Mesothelial cell of epicardium (in vitro differentiated cells): ENCODE measurements around the gene PCDHGA10. TPM values are rescaled to one million over a fixed set of nuclear protein-coding genes. Genes with fewer than 3 reads are reported as not detected.
"Not testable (repeated sequence)": the region's sequence is repeated elsewhere in the genome, so short reads cannot be mapped to it uniquely, and the experiment has no call there.

Experiments
- DNase-seq, 2 experiments: peaks; one replicate each; pipeline ENCODE4 v3.0.0; 2021; ENCODE audit warnings: low spot score in 2 of 2; ENCODE audit not compliant: unreplicated experiment in 2 of 2
- H3K27ac Mint-ChIP-seq: 2 replicates; pipeline ENCODE4 v1.8.0; 2021; ENCODE audit warnings: mixed read lengths
- H3K27me3 Mint-ChIP-seq: 2 replicates; pipeline ENCODE4 v1.8.0; 2021; ENCODE audit warnings: low read depth, mixed read lengths
- H3K36me3 Mint-ChIP-seq: 2 replicates; pipeline ENCODE4 v1.8.0; 2021; ENCODE audit warnings: mixed read lengths
- H3K4me1 Mint-ChIP-seq: 2 replicates; pipeline ENCODE4 v1.8.0; 2021; ENCODE audit warnings: mixed read lengths
- H3K4me3 Mint-ChIP-seq: 2 replicates; pipeline ENCODE4 v1.8.0; 2021; ENCODE audit warnings: mild to moderate bottlenecking, moderate library complexity, mixed read lengths
- H3K9me3 Mint-ChIP-seq: 2 replicates; pipeline ENCODE4 v1.8.0; 2021; ENCODE audit warnings: mixed read lengths
- CTCF ChIP-seq: fragments of 200-600 bp; sonication (generic); IDR thresholded peaks from one replicate; pipeline ENCODE4 v1.5.0; 2021; ENCODE audit warnings: antibody characterized with exemption; ENCODE audit not compliant: unreplicated experiment
- total RNA-seq: library from RNA; stranded (reverse); gene quantifications from 3 replicates; pipeline ENCODE4 v1.2.1, GENCODE V29; 2021

The PCDHGA10 gene
- total RNA-seq, 1 donor from 2014 or later: 33.4 TPM

GRCh38 chr5:141413540-141414069 lies 818 bp downstream of the PCDHGA10 start:
- no peak for DNase-seq
- peaks cover 73% of the 10 kb centered on the region for H3K36me3 Mint-ChIP-seq
- H3K9me3 Mint-ChIP-seq: peaks cover 53% of the 10 kb centered on the region
- TF ChIP-seq CTCF: no peak
- H3K27me3 Mint-ChIP-seq: no peaks in the 10 kb centered on the region
- peak overlapping the region; percentile 86 for H3K27ac Mint-ChIP-seq
- peaks cover 17% of the 10 kb centered on the region for H3K4me1 Mint-ChIP-seq
- peak overlapping the region; percentile 81 for H3K4me3 Mint-ChIP-seq

GRCh38 chr5:141414548-141415274 lies 1.9 kb downstream of the PCDHGA10 start:
- peak overlapping the region; percentile 15 for H3K27ac Mint-ChIP-seq
- peaks cover 70% of the 10 kb centered on the region for H3K36me3 Mint-ChIP-seq
- peaks cover 50% of the 10 kb centered on the region for H3K9me3 Mint-ChIP-seq
- H3K27me3 Mint-ChIP-seq, DNase-seq: not testable (repeated sequence)
- H3K4me3 Mint-ChIP-seq: peak overlapping the region; percentile 81
- peaks cover 13% of the 10 kb centered on the region for H3K4me1 Mint-ChIP-seq

GRCh38 chr5:141415275-141415618 lies 2.5 kb downstream of the PCDHGA10 start:
- not testable (repeated sequence) for H3K4me3 Mint-ChIP-seq, DNase-seq, H3K27me3 Mint-ChIP-seq, H3K27ac Mint-ChIP-seq
- Mint-ChIP-seq H3K4me1 (peaks cover 12% of the 10 kb centered on the region), H3K36me3 (peaks cover 73% of the 10 kb centered on the region), H3K9me3 (peaks cover 51% of the 10 kb centered on the region)

- Mint-ChIP-seq H3K27ac (peak within 1 kb of the TSS; percentile 47), H3K9me3 (peaks cover 53% of the 10 kb centered on the region), H3K36me3 (peaks cover 82% of the 10 kb centered on the region), H3K4me3 (peak within 1 kb of the TSS; percentile 62)
- not testable (repeated sequence) for H3K27me3 Mint-ChIP-seq, H3K4me1 Mint-ChIP-seq, DNase-seq
- TF ChIP-seq CTCF: peak; percentile 39
Observed at GRCh38 chr5:141417494-141418172, 4.8 kb downstream of the PCDHGA10 start, which contains the start of gene PCDHGB7. Gene PCDHGB7, plus strand, starts transcription at chr5:141417677. Its CDS starts 183 bp downstream, at chr5:141417860.

GRCh38 chr5:141419074-141419880 lies 6.5 kb downstream of the PCDHGA10 start:
- Mint-ChIP-seq H3K4me1 (no peaks in the 10 kb centered on the region), H3K27ac (peak overlapping the region; percentile 17), H3K36me3 (peaks cover 77% of the 10 kb centered on the region), H3K9me3 (peaks cover 53% of the 10 kb centered on the region), H3K4me3 (no peak overlapping the region), H3K27me3 (no peaks in the 10 kb centered on the region)
- no peak for DNase-seq
- no peak for TF ChIP-seq CTCF

GRCh38 chr5:141420855-141421488 lies 8.2 kb downstream of the PCDHGA10 start, which contains the start of gene PCDHGA11:
Gene PCDHGA11, plus strand, starts transcription at chr5:141421051. Its CDS starts 177 bp downstream, at chr5:141421228.
- Mint-ChIP-seq H3K4me3 (no peak within 1 kb of the TSS), H3K27me3 (no peaks in the 10 kb centered on the region), H3K4me1 (no peaks in the 10 kb centered on the region), H3K27ac (no peak within 1 kb of the TSS), H3K9me3 (peaks cover 58% of the 10 kb centered on the region), H3K36me3 (peaks cover 80% of the 10 kb centered on the region)
- DNase-seq: no peak
- TF ChIP-seq CTCF: no peak
